ENCODE measurements around the gene REM2.
A peak's percentile ranks its signal among the peaks of the same experiment; 100 is the strongest.
"Not testable (repeated sequence)": the region's sequence is repeated elsewhere in the genome, so short reads cannot be mapped to it uniquely, and the experiment has no call there.

REM2 gene

DNA sequence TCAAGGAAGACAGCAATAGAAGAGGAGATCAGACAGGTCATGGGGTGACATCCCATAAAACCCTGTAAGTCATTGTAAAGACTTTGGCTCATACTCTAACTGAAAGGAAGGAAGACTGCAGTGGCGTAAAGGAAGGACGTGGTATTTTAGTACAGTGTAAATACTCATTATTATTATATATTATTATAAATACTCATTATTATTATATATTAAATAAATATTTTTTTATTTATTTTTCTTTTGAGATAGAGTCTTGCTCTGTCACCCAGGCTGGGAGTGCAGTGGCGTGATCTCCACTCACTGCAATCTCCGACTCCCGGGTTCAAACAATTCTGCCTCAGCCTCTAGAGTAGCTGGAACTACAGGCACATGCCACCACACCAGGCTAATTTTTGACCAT lies 26.6 kb upstream of the REM2 start:
- no peak overlapping the region for H3K9ac ChIP-seq
- no peak for TF ChIP-seq Cebpa-rat (IDR thresholded peaks at IDR 0.05)
- no peak overlapping the region for H3K4me3 ChIP-seq
- peaks cover 4% of the 10 kb centered on the region; the same call in 1 of the 2 replicates for H3K9me3 ChIP-seq
- H4K20me1 ChIP-seq: no peaks in the 10 kb centered on the region
- H3K4me2 ChIP-seq: no peak overlapping the region
- H3K27ac ChIP-seq: no peak overlapping the region
- H3K36me3 ChIP-seq: no peaks in the 10 kb centered on the region
- H3K27me3 ChIP-seq: no peaks in the 10 kb centered on the region
- peaks cover 29% of the 10 kb centered on the region for H3K4me1 ChIP-seq

DNA sequence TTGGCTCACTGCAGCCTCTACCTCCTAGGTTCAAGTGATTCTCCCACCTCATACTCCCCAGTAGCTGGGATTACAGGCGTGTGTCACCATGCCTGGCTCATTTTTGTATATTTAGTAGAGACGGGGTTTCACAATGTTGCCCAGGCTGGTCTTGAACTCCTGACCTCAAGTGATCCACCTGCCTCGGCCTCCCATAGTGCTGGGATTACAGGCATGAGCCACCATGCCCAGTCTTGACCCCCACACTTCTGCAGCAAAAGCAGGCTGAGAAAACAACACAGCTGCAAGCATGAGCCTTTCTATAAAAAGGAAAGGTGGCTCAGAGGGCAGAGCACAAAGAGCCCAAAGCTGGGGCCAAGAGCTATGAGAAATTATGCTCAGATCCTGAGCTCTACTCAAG lies 22.6 kb upstream of the REM2 start:
- H3K9ac ChIP-seq, H3K27me3 ChIP-seq, H3K36me3 ChIP-seq, H3K27ac ChIP-seq, H4K20me1 ChIP-seq, H3K4me3 ChIP-seq, H3K4me2 ChIP-seq, H3K9me3 ChIP-seq: not testable (repeated sequence)
- peaks cover 11% of the 10 kb centered on the region for H3K4me1 ChIP-seq

DNA sequence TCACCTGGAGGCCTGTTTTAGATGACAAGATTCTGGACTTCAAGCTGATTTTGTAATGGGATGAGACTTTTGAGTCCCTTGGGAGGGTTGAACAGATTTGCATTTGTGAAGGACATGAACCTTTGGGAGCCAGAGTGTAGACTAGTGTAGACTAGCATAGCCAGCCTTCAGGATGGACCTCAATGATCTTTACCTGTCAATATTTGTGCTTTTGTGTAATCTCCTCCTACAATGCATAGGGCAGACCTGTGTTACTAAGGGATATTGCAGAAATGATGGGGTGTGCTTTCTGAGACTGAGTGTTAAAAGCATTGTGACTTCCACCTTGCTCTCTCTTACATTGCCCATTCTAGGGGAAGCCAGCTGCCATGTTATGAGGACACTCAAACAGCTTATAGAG lies 21.4 kb upstream of the REM2 start:
- no peak overlapping the region for H3K4me3 ChIP-seq
- no peak overlapping the region for H3K27ac ChIP-seq
- no peaks in the 10 kb centered on the region for H3K36me3 ChIP-seq
- H3K27me3 ChIP-seq: no peaks in the 10 kb centered on the region
- H3K9me3 ChIP-seq: peaks cover 4% of the 10 kb centered on the region; the same call in 1 of the 2 replicates
- TF ChIP-seq Cebpa-rat (IDR thresholded peaks at IDR 0.05): no peak
- H3K4me1 ChIP-seq: peaks cover 11% of the 10 kb centered on the region
- H3K4me2 ChIP-seq: no peak overlapping the region
- H3K9ac ChIP-seq: no peak overlapping the region
- no peaks in the 10 kb centered on the region for H4K20me1 ChIP-seq

DNA sequence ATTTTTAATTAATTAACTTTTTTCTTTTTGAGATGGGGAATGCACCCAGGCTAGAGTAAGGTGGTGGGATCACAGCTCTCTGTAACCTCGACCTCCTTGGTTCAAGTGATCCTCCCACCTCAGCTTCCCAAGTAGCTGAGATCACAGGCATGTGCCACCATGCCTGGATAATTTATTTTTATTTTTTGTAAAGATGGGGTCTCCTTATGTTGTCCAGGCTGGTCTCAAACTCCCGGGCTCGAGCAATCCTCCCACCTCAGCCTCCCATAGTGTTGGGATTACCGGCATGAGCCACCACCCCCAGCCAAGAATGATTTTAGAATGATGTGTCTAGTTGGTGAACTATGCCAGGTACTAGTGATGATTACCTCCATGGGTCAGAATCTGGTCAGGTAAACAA lies 18.0 kb upstream of the REM2 start:
- no peak for TF ChIP-seq Cebpa-rat (IDR thresholded peaks at IDR 0.05)
- no peak overlapping the region for H3K4me3 ChIP-seq
- peaks cover 9% of the 10 kb centered on the region for H3K4me1 ChIP-seq
- H3K9ac ChIP-seq: no peak overlapping the region
- H3K27ac ChIP-seq: no peak overlapping the region
- no peaks in the 10 kb centered on the region for H3K36me3 ChIP-seq
- H3K27me3 ChIP-seq: no peaks in the 10 kb centered on the region
- H3K4me2 ChIP-seq: no peak overlapping the region
- peaks cover 4% of the 10 kb centered on the region; the same call in 1 of the 2 replicates for H3K9me3 ChIP-seq
- no peaks in the 10 kb centered on the region for H4K20me1 ChIP-seq

DNA sequence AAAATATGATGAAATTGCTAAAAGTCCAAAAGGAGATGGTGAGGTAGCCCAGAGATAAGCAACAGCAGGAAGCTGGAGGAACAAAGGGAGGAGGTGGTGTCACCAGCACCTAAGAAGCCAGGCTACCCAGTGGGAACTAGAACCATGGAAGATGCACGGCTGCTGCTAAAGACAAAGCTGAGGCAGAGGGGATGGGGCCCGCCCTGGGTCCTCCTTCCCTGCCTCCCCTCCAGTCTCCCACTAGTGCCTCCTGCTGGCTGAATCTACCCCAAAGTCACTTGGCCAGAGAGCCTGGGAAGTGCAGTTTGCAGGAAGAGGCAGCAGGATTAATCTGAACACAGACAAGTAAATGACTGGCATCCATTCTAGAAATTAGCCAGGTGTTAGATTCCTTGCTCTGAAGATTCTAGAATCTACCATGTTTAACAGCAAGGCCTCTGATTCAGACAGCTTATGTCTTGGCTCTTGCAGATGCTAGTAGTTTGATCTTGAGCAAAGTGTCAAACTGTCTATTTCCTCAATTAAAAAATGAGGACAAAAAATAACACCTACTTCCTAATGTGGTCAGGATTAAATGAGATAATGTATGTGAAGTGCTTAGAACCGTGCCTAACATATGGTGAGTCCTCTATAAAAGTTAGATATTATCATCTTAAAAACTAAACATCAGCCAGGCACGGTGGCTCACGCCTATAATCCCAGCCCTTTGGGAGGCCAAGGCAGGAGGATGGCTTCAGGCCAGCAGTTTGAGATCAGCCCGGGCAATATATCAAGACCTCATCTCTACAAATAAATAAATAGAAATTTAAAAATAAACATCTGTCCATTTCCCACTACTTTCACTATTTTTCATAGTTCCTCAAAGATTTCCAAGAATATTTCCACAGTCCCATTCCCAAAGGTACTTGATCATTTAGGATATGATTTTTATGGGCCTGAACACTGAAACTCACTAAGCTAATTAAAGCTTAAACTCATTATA lies 17.3 kb upstream of the REM2 start:
- no peak for TF ChIP-seq Cebpa-rat (IDR thresholded peaks at IDR 0.05)
- no peak overlapping the region for H3K4me2 ChIP-seq
- H3K27ac ChIP-seq: no peak overlapping the region
- H3K4me1 ChIP-seq: peaks cover 16% of the 10 kb centered on the region
- no peaks in the 10 kb centered on the region for H4K20me1 ChIP-seq
- H3K36me3 ChIP-seq: no peaks in the 10 kb centered on the region
- no peak overlapping the region for H3K4me3 ChIP-seq
- no peaks in the 10 kb centered on the region for H3K9me3 ChIP-seq
- no peaks in the 10 kb centered on the region for H3K27me3 ChIP-seq
- H3K9ac ChIP-seq: no peak overlapping the region

DNA sequence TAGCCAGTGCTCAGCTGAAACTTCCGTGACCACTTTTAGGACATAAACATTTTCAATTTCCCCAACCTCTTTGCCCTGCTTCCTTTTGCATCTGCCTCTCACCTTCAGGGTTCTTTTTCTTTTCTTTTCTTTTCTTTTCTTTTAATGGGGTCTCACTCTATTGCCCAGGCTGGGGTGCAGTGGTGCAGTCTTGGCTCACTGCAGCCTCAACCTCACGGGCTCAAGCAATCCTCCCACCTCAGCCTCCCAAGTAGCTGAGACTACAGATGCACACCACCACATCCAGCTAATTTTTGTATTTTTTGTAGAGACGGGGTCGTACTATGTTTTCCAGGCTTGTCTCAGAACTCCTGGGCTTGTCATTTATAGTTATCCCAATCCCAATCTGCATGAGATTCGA lies 16.1 kb upstream of the REM2 start:
- no peaks in the 10 kb centered on the region for H3K36me3 ChIP-seq
- H3K27ac ChIP-seq: no peak overlapping the region
- TF ChIP-seq Cebpa-rat (IDR thresholded peaks at IDR 0.05): no peak
- H3K4me3 ChIP-seq: no peak overlapping the region
- H3K4me2 ChIP-seq: no peak overlapping the region
- H3K4me1 ChIP-seq: peaks cover 19% of the 10 kb centered on the region
- no peaks in the 10 kb centered on the region for H3K9me3 ChIP-seq
- no peaks in the 10 kb centered on the region for H4K20me1 ChIP-seq
- no peaks in the 10 kb centered on the region for H3K27me3 ChIP-seq
- H3K9ac ChIP-seq: no peak overlapping the region

DNA sequence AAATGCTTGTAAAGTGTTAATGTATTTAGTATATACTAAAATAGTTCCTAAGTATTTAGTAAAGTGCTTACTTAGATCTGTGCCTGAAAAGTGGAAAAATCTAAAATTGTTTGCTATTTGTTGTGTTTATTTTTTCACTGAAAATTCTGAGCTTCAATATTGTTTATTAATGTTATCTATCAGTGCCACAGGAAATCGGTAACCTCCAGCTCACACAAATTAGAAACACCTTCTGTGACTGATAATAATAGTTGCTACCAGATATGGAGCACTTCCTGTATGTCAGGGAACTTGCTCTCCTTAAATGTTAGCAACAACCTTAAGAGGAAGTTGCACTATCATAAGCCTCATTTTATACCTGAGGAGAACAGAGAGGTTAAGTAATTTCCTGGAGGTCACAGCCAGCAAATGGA lies 12.2 kb upstream of the REM2 start:
- Histone ChIP-seq H3K4me2 (peak overlapping the region; percentile 77), H3K9ac (peak overlapping the region; percentile 89), H3K36me3 (peaks cover 26% of the 10 kb centered on the region), H3K4me3 (peak overlapping the region; percentile 90), H4K20me1 (peaks cover 13% of the 10 kb centered on the region; the same call in 1 of the 2 replicates), H3K4me1 (peaks cover 35% of the 10 kb centered on the region), H3K27ac (peak overlapping the region; percentile 90), H3K9me3 (no peaks in the 10 kb centered on the region), H3K27me3 (no peaks in the 10 kb centered on the region)
- TF ChIP-seq Cebpa-rat (IDR thresholded peaks at IDR 0.05): no peak

DNA sequence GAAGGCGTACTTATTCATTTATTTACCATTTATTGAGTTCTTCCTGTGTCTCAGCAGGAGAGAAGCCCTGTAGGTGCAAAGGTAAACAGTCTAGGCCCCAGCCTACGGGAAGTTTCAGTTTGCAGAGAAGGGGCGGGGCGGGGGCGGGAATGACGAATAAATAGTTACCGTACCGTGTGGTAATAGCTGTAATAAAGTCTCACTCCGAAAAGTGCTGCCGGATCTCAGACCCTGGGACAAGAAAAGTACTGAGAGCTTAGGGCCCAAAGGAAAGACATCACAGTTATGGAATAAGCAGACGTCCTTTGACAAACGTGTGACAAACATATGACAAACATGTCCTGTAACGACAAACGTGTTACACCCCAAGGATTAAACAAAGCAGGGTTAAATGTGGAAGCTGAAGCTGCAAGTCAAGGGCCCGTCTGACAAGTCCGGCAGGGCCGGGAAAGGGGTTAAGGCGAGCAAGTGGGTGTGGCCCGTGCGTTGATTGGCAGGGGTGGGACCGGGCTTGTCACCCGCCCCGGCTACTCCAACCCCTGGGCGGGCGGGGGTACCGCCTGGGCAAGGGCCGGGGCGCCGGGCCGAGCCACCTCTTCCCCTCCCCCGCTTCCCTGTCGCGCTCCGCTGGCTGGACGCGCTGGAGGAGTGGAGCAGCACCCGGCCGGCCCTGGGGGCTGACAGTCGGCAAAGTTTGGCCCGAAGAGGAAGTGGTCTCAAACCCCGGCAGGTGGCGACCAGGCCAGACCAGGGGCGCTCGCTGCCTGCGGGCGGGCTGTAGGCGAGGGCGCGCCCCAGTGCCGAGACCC lies 11.6 kb upstream of the REM2 start, which contains the start of gene LRP10:
Gene LRP10, plus strand, starts transcription at position 517 of the 809 bp plus-strand sequence. CDS start 564 bp downstream, outside the sequence.
- Histone ChIP-seq H3K4me3 (peak within 1 kb of the TSS; percentile 90), H3K4me2 (peak within 1 kb of the TSS; percentile 77), H3K9ac (peak within 1 kb of the TSS; percentile 89), H3K27ac (peak within 1 kb of the TSS; percentile 90), H3K4me1 (peaks cover 35% of the 10 kb centered on the region), H3K9me3 (no peaks in the 10 kb centered on the region), H3K27me3 (no peaks in the 10 kb centered on the region), H4K20me1 (peaks cover 13% of the 10 kb centered on the region; the same call in 1 of the 2 replicates), H3K36me3 (peaks cover 32% of the 10 kb centered on the region)
- TF ChIP-seq Cebpa-rat (IDR thresholded peaks at IDR 0.05): no peak

DNA sequence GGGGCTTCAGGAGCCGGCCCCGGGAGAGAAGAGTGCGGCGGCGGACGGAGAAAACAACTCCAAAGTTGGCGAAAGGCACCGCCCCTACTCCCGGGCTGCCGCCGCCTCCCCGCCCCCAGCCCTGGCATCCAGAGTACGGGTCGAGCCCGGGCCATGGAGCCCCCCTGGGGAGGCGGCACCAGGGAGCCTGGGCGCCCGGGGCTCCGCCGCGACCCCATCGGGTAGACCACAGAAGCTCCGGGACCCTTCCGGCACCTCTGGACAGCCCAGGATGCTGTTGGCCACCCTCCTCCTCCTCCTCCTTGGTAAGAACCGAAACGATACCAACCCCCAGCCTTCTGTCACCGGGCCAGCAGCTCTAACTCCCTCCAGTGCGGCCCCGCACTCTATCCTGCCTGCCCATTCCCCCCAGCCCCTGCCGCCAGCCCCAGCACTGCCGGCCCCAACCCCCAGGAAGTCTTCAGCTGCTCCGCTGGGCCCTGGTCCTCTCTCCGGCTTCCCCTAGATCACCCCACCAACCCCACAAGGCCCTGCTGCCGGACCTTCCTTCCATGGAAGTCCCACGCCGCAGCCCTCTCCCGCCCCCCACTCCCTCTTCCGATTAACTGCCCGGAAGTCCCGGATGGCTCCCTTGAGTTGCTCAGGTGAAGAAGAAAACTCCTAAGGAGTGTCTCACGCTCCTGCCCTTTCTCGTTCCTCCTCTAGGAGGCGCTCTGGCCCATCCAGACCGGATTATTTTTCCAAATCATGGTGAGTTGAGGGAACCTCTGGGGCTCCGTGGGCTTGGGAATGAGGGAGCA lies 10.8 kb upstream of the REM2 start:
- Histone ChIP-seq H3K4me3 (peak overlapping the region; percentile 90), H4K20me1 (peaks cover 13% of the 10 kb centered on the region; the same call in 1 of the 2 replicates), H3K4me1 (peaks cover 35% of the 10 kb centered on the region), H3K4me2 (peak overlapping the region; percentile 77), H3K27me3 (no peaks in the 10 kb centered on the region), H3K9me3 (no peaks in the 10 kb centered on the region), H3K27ac (peak overlapping the region; percentile 90), H3K9ac (peak overlapping the region; percentile 89), H3K36me3 (peaks cover 40% of the 10 kb centered on the region)
- TF ChIP-seq Cebpa-rat (IDR thresholded peaks at IDR 0.05): no peak

Measured in BLaER1 (cell line).